Measurements from ENCODE around the gene BTBD9.

Gene BTBD9

GRCh38 chr6:38209371-38210260, 430.1 kb downstream of the BTBD9 start:
- Histone ChIP-seq H3K9me3 (ENCODE audit: control insufficient read depth, low read length) (no peaks in the 10 kb centered on the region), H3K27ac (ENCODE audit: low read depth, low read length, severe bottlenecking) (no peak overlapping the region), H3K36me3 (ENCODE audit: control insufficient read depth, insufficient read depth, low read length) (no peaks in the 10 kb centered on the region), H3K4me1 (ENCODE audit: control insufficient read depth, insufficient read depth, low read length, poor library complexity, severe bottlenecking) (peaks cover 10% of the 10 kb centered on the region), H3K4me3 (ENCODE audit: extremely low read depth, insufficient read depth, low read length, poor library complexity, severe bottlenecking) (no peak overlapping the region)
- 85 to 89% methylated on average over 9 to 12 of the region's 18 CpGs for WGBS, 2 experiments (ENCODE audit: insufficient coverage in 2 of 2)

GRCh38 chr6:38208028-38208427, 431.7 kb downstream of the BTBD9 start:
- no peaks in the 10 kb centered on the region for H3K36me3 ChIP-seq (ENCODE audit: control insufficient read depth, insufficient read depth, low read length)
- 93 to 95% methylated on average over 7 of the region's 8 CpGs for WGBS, 2 experiments (ENCODE audit: insufficient coverage in 2 of 2)
- H3K4me3 ChIP-seq (ENCODE audit: extremely low read depth, insufficient read depth, low read length, poor library complexity, severe bottlenecking): no peak overlapping the region
- peaks cover 6% of the 10 kb centered on the region for H3K4me1 ChIP-seq (ENCODE audit: control insufficient read depth, insufficient read depth, low read length, poor library complexity, severe bottlenecking)
- no peak overlapping the region for H3K27ac ChIP-seq (ENCODE audit: low read depth, low read length, severe bottlenecking)
- no peaks in the 10 kb centered on the region for H3K9me3 ChIP-seq (ENCODE audit: control insufficient read depth, low read length)

- 100% methylated on average over 1 to 2 of the region's 4 CpGs for WGBS, 2 experiments (ENCODE audit: insufficient coverage in 2 of 2)
- Histone ChIP-seq H3K4me3 (ENCODE audit: extremely low read depth, insufficient read depth, low read length, poor library complexity, severe bottlenecking) (no peak overlapping the region), H3K36me3 (ENCODE audit: control insufficient read depth, insufficient read depth, low read length) (no peaks in the 10 kb centered on the region)
These were observed 432.4 kb downstream of the BTBD9 start for GRCh38 chr6:38207375-38207774.

GRCh38 chr6:38198219-38198618, 441.5 kb downstream of the BTBD9 start:
- 86 to 93% methylated on average over 7 to 8 of the region's 8 CpGs for WGBS, 2 experiments (ENCODE audit: insufficient coverage in 2 of 2)

More at GRCh38 chr6:38207375-38207774, 432.4 kb downstream of the BTBD9 start:
- no peak overlapping the region for H3K27ac ChIP-seq (ENCODE audit: low read depth, low read length, severe bottlenecking)
- H3K4me1 ChIP-seq (ENCODE audit: control insufficient read depth, insufficient read depth, low read length, poor library complexity, severe bottlenecking): no peaks in the 10 kb centered on the region
- no peaks in the 10 kb centered on the region for H3K9me3 ChIP-seq (ENCODE audit: control insufficient read depth, low read length)

GRCh38 chr6:38195113-38195635, 444.6 kb downstream of the BTBD9 start:
- no peaks in the 10 kb centered on the region for H3K36me3 ChIP-seq (ENCODE audit: control insufficient read depth, insufficient read depth, low read length)
- WGBS, 2 experiments (ENCODE audit: insufficient coverage in 2 of 2): 100% methylated on average over 1 to 2 of the region's 5 CpGs
- H3K4me1 ChIP-seq (ENCODE audit: control insufficient read depth, insufficient read depth, low read length, poor library complexity, severe bottlenecking): no peaks in the 10 kb centered on the region
- H3K9me3 ChIP-seq (ENCODE audit: control insufficient read depth, low read length): no peaks in the 10 kb centered on the region
- no peak overlapping the region for H3K27ac ChIP-seq (ENCODE audit: low read depth, low read length, severe bottlenecking)
- no peak overlapping the region for H3K4me3 ChIP-seq (ENCODE audit: extremely low read depth, insufficient read depth, low read length, poor library complexity, severe bottlenecking)

More at GRCh38 chr6:38198219-38198618, 441.5 kb downstream of the BTBD9 start:
- no peak overlapping the region for H3K27ac ChIP-seq (ENCODE audit: low read depth, low read length, severe bottlenecking)
- H3K4me1 ChIP-seq (ENCODE audit: control insufficient read depth, insufficient read depth, low read length, poor library complexity, severe bottlenecking): no peaks in the 10 kb centered on the region
- no peaks in the 10 kb centered on the region for H3K36me3 ChIP-seq (ENCODE audit: control insufficient read depth, insufficient read depth, low read length)
- H3K4me3 ChIP-seq (ENCODE audit: extremely low read depth, insufficient read depth, low read length, poor library complexity, severe bottlenecking): no peak overlapping the region
- no peaks in the 10 kb centered on the region for H3K9me3 ChIP-seq (ENCODE audit: control insufficient read depth, low read length)

GRCh38 chr6:38194589-38194988, 445.1 kb downstream of the BTBD9 start:
- Histone ChIP-seq H3K4me3 (ENCODE audit: extremely low read depth, insufficient read depth, low read length, poor library complexity, severe bottlenecking) (no peak overlapping the region), H3K27ac (ENCODE audit: low read depth, low read length, severe bottlenecking) (no peak overlapping the region), H3K4me1 (ENCODE audit: control insufficient read depth, insufficient read depth, low read length, poor library complexity, severe bottlenecking) (no peaks in the 10 kb centered on the region), H3K36me3 (ENCODE audit: control insufficient read depth, insufficient read depth, low read length) (no peaks in the 10 kb centered on the region), H3K9me3 (ENCODE audit: control insufficient read depth, low read length) (no peaks in the 10 kb centered on the region)
- 84 to 86% methylated on average over 3 to 5 of the region's 7 CpGs for WGBS, 2 experiments (ENCODE audit: insufficient coverage in 2 of 2)

GRCh38 chr6:38194282-38194572, 445.5 kb downstream of the BTBD9 start:
- H3K4me3 ChIP-seq (ENCODE audit: extremely low read depth, insufficient read depth, low read length, poor library complexity, severe bottlenecking): no peak overlapping the region
- H3K36me3 ChIP-seq (ENCODE audit: control insufficient read depth, insufficient read depth, low read length): no peaks in the 10 kb centered on the region
- H3K9me3 ChIP-seq (ENCODE audit: control insufficient read depth, low read length): no peaks in the 10 kb centered on the region
- H3K27ac ChIP-seq (ENCODE audit: low read depth, low read length, severe bottlenecking): no peak overlapping the region
- WGBS, 2 experiments (ENCODE audit: insufficient coverage in 2 of 2): 100% methylated on average over 2 of the region's 2 CpGs
- H3K4me1 ChIP-seq (ENCODE audit: control insufficient read depth, insufficient read depth, low read length, poor library complexity, severe bottlenecking): no peaks in the 10 kb centered on the region

GRCh38 chr6:38193481-38194281, 446.0 kb downstream of the BTBD9 start:
- Histone ChIP-seq H3K27ac (ENCODE audit: low read depth, low read length, severe bottlenecking) (no peak overlapping the region), H3K9me3 (ENCODE audit: control insufficient read depth, low read length) (no peaks in the 10 kb centered on the region), H3K4me1 (ENCODE audit: control insufficient read depth, insufficient read depth, low read length, poor library complexity, severe bottlenecking) (no peaks in the 10 kb centered on the region), H3K4me3 (ENCODE audit: extremely low read depth, insufficient read depth, low read length, poor library complexity, severe bottlenecking) (no peak overlapping the region), H3K36me3 (ENCODE audit: control insufficient read depth, insufficient read depth, low read length) (no peaks in the 10 kb centered on the region)
- 81 to 84% methylated on average over 5 of the region's 9 CpGs for WGBS, 2 experiments (ENCODE audit: insufficient coverage in 2 of 2)

- Histone ChIP-seq H3K4me1 (ENCODE audit: control insufficient read depth, insufficient read depth, low read length, poor library complexity, severe bottlenecking) (no peaks in the 10 kb centered on the region), H3K9me3 (ENCODE audit: control insufficient read depth, low read length) (no peaks in the 10 kb centered on the region), H3K36me3 (ENCODE audit: control insufficient read depth, insufficient read depth, low read length) (no peaks in the 10 kb centered on the region), H3K4me3 (ENCODE audit: extremely low read depth, insufficient read depth, low read length, poor library complexity, severe bottlenecking) (no peak overlapping the region), H3K27ac (ENCODE audit: low read depth, low read length, severe bottlenecking) (no peak overlapping the region)
- 40 to 57% methylated on average over 1 to 2 of the region's 7 CpGs for WGBS, 2 experiments (ENCODE audit: insufficient coverage in 2 of 2)
These were observed 446.7 kb downstream of the BTBD9 start for GRCh38 chr6:38193051-38193450.

GRCh38 chr6:38192487-38192886, 447.2 kb downstream of the BTBD9 start:
- no peaks in the 10 kb centered on the region for H3K9me3 ChIP-seq (ENCODE audit: control insufficient read depth, low read length)
- H3K27ac ChIP-seq (ENCODE audit: low read depth, low read length, severe bottlenecking): no peak overlapping the region
- H3K36me3 ChIP-seq (ENCODE audit: control insufficient read depth, insufficient read depth, low read length): no peaks in the 10 kb centered on the region
- WGBS, 2 experiments (ENCODE audit: insufficient coverage in 2 of 2): 39 to 70% methylated on average over 2 to 3 of the region's 5 CpGs
- H3K4me3 ChIP-seq (ENCODE audit: extremely low read depth, insufficient read depth, low read length, poor library complexity, severe bottlenecking): no peak overlapping the region
- H3K4me1 ChIP-seq (ENCODE audit: control insufficient read depth, insufficient read depth, low read length, poor library complexity, severe bottlenecking): no peaks in the 10 kb centered on the region

Data from mesodermal cell (in vitro differentiated cells).